ENCODE measurements around the gene GRIK1.

GRCh38 chr21:29777160-29777559, 162.6 kb downstream of the GRIK1 start:
- TF ChIP-seq CTCF (conservative IDR thresholded peaks at IDR 0.05) (no peak), EZH2 (IDR thresholded peaks at IDR 0.05; ENCODE audit: low read depth) (no peak)

Measured in PC-9 (cell line).